IMR-90 (cell line): ENCODE data around the gene COL2A1. TPM values are rescaled to one million over a fixed set of nuclear protein-coding genes. Genes with fewer than 3 reads are reported as not detected.

ENCODE experiments used
- ATAC-seq: fragments of 200-7000 bp; cut with Tn5 transposase; 2 replicates; pipeline ENCODE4 v1.9.1; 2020; ENCODE audit warnings: low read depth, mild to moderate bottlenecking, moderate library complexity
- BruUV-seq: library from RNA; stranded (reverse); fragments of 400-500 nt; replicated peaks from 2 replicates; lab custom pipeline; 2021; lab: Mats Ljungman, UMichigan
- CTCF ChIA-PET: fragments of 300-600 bp; formaldehyde crosslinking; extraction: SDS; loops from one replicate; lab custom pipeline; 2021; ENCODE audit warnings: antibody characterized with exemption; lab: Yijun Ruan, JAX
- POLR2A ChIA-PET: fragments of 300-600 bp; sonication (Branson Sonifier 250); formaldehyde crosslinking; loops from one replicate; lab custom pipeline; 2022; ENCODE audit warnings: antibody characterized with exemption; ENCODE audit not compliant: unreplicated experiment; lab: Charles Lee
- DNase-seq: peaks from one replicate; pipeline ENCODE4 v3.0.0; 2013
- H2AFZ ChIP-seq: replicated peaks from 2 replicates; pipeline ENCODE3; 2013; ENCODE audit warnings: low read length, mild to moderate bottlenecking; ENCODE audit not compliant: poor library complexity
- H2AK5ac ChIP-seq: 2 replicates; pipeline ENCODE4 v1.6.1; 2013; ENCODE audit warnings: low read depth, low read length, inconsistent platforms
- H2AK9ac ChIP-seq: replicated peaks from 2 replicates; pipeline ENCODE3; 2013; ENCODE audit warnings: mild to moderate bottlenecking, low read depth, low read length, moderate library complexity; ENCODE audit not compliant: poor library complexity
- H2BK120ac ChIP-seq: 2 replicates; pipeline ENCODE4 v1.6.1; 2013; ENCODE audit warnings: low read depth, low read length, inconsistent platforms
- H2BK15ac ChIP-seq: 3 replicates; pipeline ENCODE4 v1.6.1; 2013; ENCODE audit warnings: low read depth, low read length, inconsistent platforms
- H2BK20ac ChIP-seq: 2 replicates; pipeline ENCODE4 v1.6.1; 2013; ENCODE audit warnings: low read depth, mild to moderate bottlenecking, inconsistent platforms, low read length, moderate library complexity
- H2BK5ac ChIP-seq: 2 replicates; pipeline ENCODE4 v1.6.1; 2013; ENCODE audit warnings: mild to moderate bottlenecking, low read depth, low read length, inconsistent platforms; ENCODE audit not compliant: poor library complexity, severe bottlenecking
- H3K14ac ChIP-seq: replicated peaks from 2 replicates; pipeline ENCODE4 v1.6.1; 2013; ENCODE audit warnings: low read depth, low read length, inconsistent platforms
- H3K18ac ChIP-seq: 2 replicates; pipeline ENCODE4 v1.6.1; 2013; ENCODE audit warnings: low read depth, low read length, control low read depth
- H3K23ac ChIP-seq: 2 replicates; pipeline ENCODE4 v1.6.1; 2013; ENCODE audit warnings: low read depth, low read length, inconsistent platforms
- H3K27ac ChIP-seq: 2 replicates; pipeline ENCODE4 v1.5.1; 2013; ENCODE audit warnings: mild to moderate bottlenecking, control low read depth, low read length; ENCODE audit not compliant: insufficient read depth
- H3K27me3 ChIP-seq: 2 replicates; pipeline ENCODE4 v1.6.1; 2013; ENCODE audit warnings: low read length; ENCODE audit not compliant: control insufficient read depth, insufficient read depth
- H3K36me3 ChIP-seq: 2 replicates; pipeline ENCODE4 v1.6.1; 2013; ENCODE audit warnings: low read length, mixed read lengths; ENCODE audit not compliant: control insufficient read depth, insufficient read depth
- H3K4ac ChIP-seq: 2 replicates; pipeline ENCODE4 v1.6.1; 2013; ENCODE audit warnings: low read depth, low read length, inconsistent platforms
- H3K4me1 ChIP-seq: 2 replicates; pipeline ENCODE4 v1.6.1; 2013; ENCODE audit warnings: low read length, mixed read lengths; ENCODE audit not compliant: control insufficient read depth, insufficient read depth
- H3K4me2 ChIP-seq: 2 replicates; pipeline ENCODE4 v1.6.1; 2013; ENCODE audit warnings: low read depth, mild to moderate bottlenecking, control low read depth, low read length, moderate library complexity
- H3K4me3 ChIP-seq: 2 replicates; pipeline ENCODE4 v1.5.1; 2013; ENCODE audit warnings: low read depth, mild to moderate bottlenecking, control low read depth, low read length, moderate library complexity; ENCODE audit not compliant: insufficient read depth
- H3K56ac ChIP-seq: 2 replicates; pipeline ENCODE4 v1.6.1; 2013; ENCODE audit warnings: low read length, inconsistent platforms; ENCODE audit not compliant: insufficient read depth; ENCODE audit errors: extremely low read depth
- H3K79me1 ChIP-seq, 2 experiments: 2 replicates each; pipeline ENCODE4 v1.6.1; 2013; ENCODE audit warnings: low read length in 2 of 2, inconsistent platforms in 1 of 2, low read depth in 1 of 2
- H3K9ac ChIP-seq: 2 replicates; pipeline ENCODE4 v1.6.1; 2013; ENCODE audit warnings: low read depth, low read length, control low read depth
- H3K9me1 ChIP-seq: 2 replicates; pipeline ENCODE4 v1.6.1; 2013; ENCODE audit warnings: low read length, inconsistent platforms; ENCODE audit not compliant: insufficient read depth
- H3K9me3 ChIP-seq: 2 replicates; pipeline ENCODE4 v1.6.1; 2013; ENCODE audit warnings: low read length; ENCODE audit not compliant: control insufficient read depth, insufficient read depth
- H4K20me1 ChIP-seq: 2 replicates; pipeline ENCODE4 v1.6.1; 2013; ENCODE audit warnings: low read length, inconsistent platforms; ENCODE audit not compliant: insufficient read depth
- H4K5ac ChIP-seq: 2 replicates; pipeline ENCODE4 v1.6.1; 2013; ENCODE audit warnings: mild to moderate bottlenecking, low read depth, low read length, control low read depth
- H4K8ac ChIP-seq, 2 experiments: 2 replicates each; pipeline ENCODE4 v1.6.1; 2013; ENCODE audit warnings: low read depth in 2 of 2, low read length in 2 of 2, control low read depth in 1 of 2, inconsistent platforms in 1 of 2
- H4K91ac ChIP-seq: 2 replicates; pipeline ENCODE4 v1.6.1; 2013; ENCODE audit warnings: low read depth, low read length, inconsistent platforms; ENCODE audit not compliant: insufficient read depth
- BHLHE40 ChIP-seq: fragments of 150-350 bp; IDR thresholded peaks from 2 replicates; pipeline ENCODE4 v1.6.1; 2016; ENCODE audit warnings: mild to moderate bottlenecking, low read depth, low read length
- MAFK ChIP-seq: IDR thresholded peaks from 2 replicates; pipeline ENCODE4 v1.6.1; 2012; ENCODE audit warnings: low read depth, low read length, improper control_type of control experiment
- WGBS, 2 experiments: methylation state at CpG; one replicate each; pipeline versions ENCODE4 v1.1.5 to v1.1.7; 2013; ENCODE audit warnings: missing lambda C conversion rate in 2 of 2; ENCODE audit not compliant: insufficient read length in 1 of 2; ENCODE audit errors: extremely low coverage in 2 of 2; 5-methylcytosine and 5-hydroxymethylcytosine counted together
- dilution Hi-C: fragments of 300-500 bp; cut with HindIII; formaldehyde crosslinking; loops from one replicate; pipeline ENCODE4 v1.14.3; 2018; ENCODE audit warnings: low sequenced_read_pairs; ENCODE audit not compliant: unreplicated experiment
- in situ Hi-C: fragments of 300-500 bp; cut with MboI; formaldehyde crosslinking; loops from 3 replicates; pipeline ENCODE4 v1.14.3; 2019; ENCODE audit warnings: low sequenced_read_pairs, inconsistent platforms, mixed read lengths
- intact Hi-C: fragments of 100-400 bp; cut with micrococcal nuclease; formaldehyde crosslinking; loops from 2 replicates; pipeline ENCODE4 v1.10.0; 2022
- polyA plus RNA-seq, 3 experiments: library from polyadenylated mRNA; depleted of rRNA; stranded (reverse); fragments of >200 nt; gene quantifications; 2 replicates each; pipeline ENCODE4 v1.2.3, GENCODE V29; 2012; ENCODE audit warnings: low replicate concordance in 1 of 3
- total RNA-seq: library from RNA; depleted of rRNA; stranded (reverse); fragments of >200 nt; gene quantifications from 2 replicates; pipeline ENCODE4 v1.2.3, GENCODE V29; 2012

The COL2A1 gene
- total and polyA plus RNA-seq, 2 of the 4 experiments (the other 2 are of a cell fraction), result 0.05 TPM; not detected in 1

GRCh38 chr12:48013287-48013686 is 9.0 kb upstream of the COL2A1 start:
- Histone ChIP-seq H2AFZ (no peak overlapping the region), H2BK20ac (no peak overlapping the region), H2AK5ac (no peak overlapping the region), H4K5ac (no peak overlapping the region), H3K9me1 (no peaks in the 10 kb centered on the region), H3K36me3 (no peaks in the 10 kb centered on the region), H3K9me3 (peaks cover 2% of the 10 kb centered on the region; the same call in 1 of the 2 replicates), H4K91ac (no peak overlapping the region), H2BK120ac (no peak overlapping the region), H3K23ac (no peak overlapping the region), H2BK5ac (no peak overlapping the region), H4K8ac (no peak overlapping the region), H3K27ac (no peak overlapping the region), H3K4me2 (no peak overlapping the region), H2AK9ac (no peak overlapping the region), H3K79me1 (no peaks in the 10 kb centered on the region), H3K27me3 (peaks cover 76% of the 10 kb centered on the region), H3K4me3 (no peak overlapping the region), H3K18ac (no peak overlapping the region), H3K4ac (no peak overlapping the region), H3K14ac (no peak overlapping the region), H4K20me1 (no peaks in the 10 kb centered on the region), H3K9ac (no peak overlapping the region), H3K4me1 (no peaks in the 10 kb centered on the region), H3K56ac (no peak overlapping the region), H2BK15ac (no peak overlapping the region)
- ATAC-seq (no peak), DNase-seq (no peak)
- in situ Hi-C loops (no loop called here), dilution Hi-C loops (no loop called here), intact Hi-C loops (no loop called here)
- ChIA-PET POLR2A (no interaction called here), CTCF (interaction anchor here (0.7 kb wide), 1 partner anchor 38 kb away, joined by 3 read pairs; no protein-coding TSS in a partner anchor)
- BruUV-seq, result no TSS peak
- WGBS, 2 experiments, result no CpG with 5 or more reads among the region's 2 CpGs
- TF ChIP-seq MAFK (peak; percentile 80), BHLHE40 (no peak)
